Measurements from ENCODE around the gene TMEM174.

Gene TMEM174

DNA sequence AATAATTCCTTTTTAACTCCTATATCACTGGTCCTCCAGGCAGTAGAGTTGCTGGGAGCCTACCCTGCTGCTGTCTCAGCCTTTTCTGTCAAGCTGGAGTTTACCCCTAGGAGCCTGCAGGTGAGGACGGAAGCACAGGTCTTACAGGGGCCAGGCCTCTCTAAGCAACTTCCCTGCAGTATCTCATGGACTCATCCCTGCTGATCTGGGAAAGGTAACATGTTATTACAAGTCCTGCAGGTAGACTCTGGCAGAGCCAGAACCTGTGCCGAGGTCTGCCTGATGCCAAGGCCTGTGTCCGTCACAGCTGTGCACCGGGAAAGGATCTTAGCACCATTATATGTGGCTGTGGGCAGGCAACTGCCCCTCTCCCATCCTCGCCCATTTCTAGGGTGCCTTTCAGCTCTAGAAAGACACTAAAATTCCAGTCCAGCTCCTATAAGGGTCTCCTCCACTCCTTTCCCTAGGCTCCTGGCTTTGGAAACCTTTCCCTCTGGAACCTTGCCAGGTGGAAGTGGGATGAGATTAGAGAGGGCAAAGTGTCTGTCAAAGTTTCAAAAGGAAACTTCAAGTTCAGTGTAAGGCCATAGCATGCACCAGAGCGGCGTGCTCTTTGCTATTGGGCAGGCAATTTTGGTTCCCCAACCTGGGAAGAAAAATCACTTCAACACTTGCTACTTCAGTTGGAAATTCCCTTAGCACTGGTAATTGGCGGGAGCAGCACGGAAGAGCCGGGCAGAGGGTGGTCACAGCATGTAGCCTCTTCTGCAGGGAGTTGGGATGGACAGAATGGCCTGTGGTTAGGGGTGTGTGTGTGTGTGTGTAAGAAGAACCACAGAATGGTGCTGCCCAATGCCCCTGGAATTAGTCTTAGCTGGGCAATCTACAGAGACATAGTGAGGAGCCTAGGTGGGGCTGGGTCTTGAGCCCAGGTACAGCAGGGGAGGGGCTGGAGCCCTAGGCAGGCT lies 35.1 kb upstream of the TMEM174 start:
- Histone ChIP-seq H3K27me3 (ENCODE audit: low read depth, low read length) (no peaks in the 10 kb centered on the region), H3K4me3 (ENCODE audit: low read depth in 1 of 2, low read length in 2 of 2) (no peak overlapping the region), H3K36me3 (ENCODE audit: control insufficient read depth in 1 of 2, insufficient read depth in 2 of 2, low read length in 2 of 2) (no peaks in the 10 kb centered on the region), H3K27ac (ENCODE audit: low read length) (no peak overlapping the region), H3K9me3 (ENCODE audit: control insufficient read depth in 1 of 2, low read length in 2 of 2) (no peaks in the 10 kb centered on the region), H3K4me1 (ENCODE audit: control insufficient read depth in 1 of 2, insufficient read depth in 2 of 2, low read length in 2 of 2) (no peaks in the 10 kb centered on the region)

DNA sequence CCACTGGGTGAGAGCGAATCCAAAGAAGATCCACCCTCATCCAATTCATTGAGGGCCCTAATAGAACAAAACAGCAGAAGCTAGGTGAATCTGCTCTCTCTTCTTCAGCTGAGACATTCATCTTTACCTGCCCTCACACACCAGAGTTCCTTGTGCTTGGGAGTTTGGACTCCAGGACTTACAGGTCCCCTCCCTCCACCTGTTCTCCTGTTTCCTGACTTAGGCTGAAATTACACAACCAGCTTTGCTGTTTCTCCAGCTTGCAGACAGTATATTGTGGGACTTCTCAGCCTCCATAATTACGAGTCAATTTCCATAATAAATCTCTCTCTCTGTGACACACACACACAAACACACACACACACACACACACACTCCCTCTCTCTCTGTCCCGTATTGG lies 33.5 kb upstream of the TMEM174 start:
- no peaks in the 10 kb centered on the region for H3K36me3 ChIP-seq (ENCODE audit: control insufficient read depth in 1 of 2, insufficient read depth in 2 of 2, low read length in 2 of 2)
- H3K4me1 ChIP-seq (ENCODE audit: control insufficient read depth in 1 of 2, insufficient read depth in 2 of 2, low read length in 2 of 2) = no peaks in the 10 kb centered on the region
- H3K27ac ChIP-seq (ENCODE audit: low read length) = no peak overlapping the region
- no peaks in the 10 kb centered on the region for H3K27me3 ChIP-seq (ENCODE audit: low read depth, low read length)
- no peak overlapping the region for H3K4me3 ChIP-seq (ENCODE audit: low read depth in 1 of 2, low read length in 2 of 2)
- H3K9me3 ChIP-seq (ENCODE audit: control insufficient read depth in 1 of 2, low read length in 2 of 2) = no peaks in the 10 kb centered on the region

DNA sequence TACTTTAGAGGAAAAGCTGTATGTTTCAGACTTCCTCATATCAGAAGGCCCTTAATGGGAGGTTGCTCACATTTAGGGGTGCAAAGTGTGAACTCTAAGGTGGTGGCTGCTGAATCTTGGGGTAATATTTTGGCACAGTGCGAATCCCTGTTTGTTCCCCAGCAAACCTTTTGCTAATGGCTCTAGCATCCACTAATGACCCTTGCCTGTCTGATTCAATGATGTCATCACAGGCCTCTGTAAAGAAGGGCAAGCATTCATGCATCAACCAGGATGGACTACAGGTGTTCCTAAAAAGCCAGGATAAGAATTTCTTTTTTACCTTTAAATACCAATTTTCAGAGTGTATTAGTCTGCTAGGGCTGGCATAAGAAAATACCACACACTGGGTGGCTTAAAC lies 32.2 kb upstream of the TMEM174 start:
- no peaks in the 10 kb centered on the region for H3K9me3 ChIP-seq (ENCODE audit: control insufficient read depth in 1 of 2, low read length in 2 of 2)
- H3K4me1 ChIP-seq (ENCODE audit: control insufficient read depth in 1 of 2, insufficient read depth in 2 of 2, low read length in 2 of 2) = no peaks in the 10 kb centered on the region
- no peaks in the 10 kb centered on the region for H3K36me3 ChIP-seq (ENCODE audit: control insufficient read depth in 1 of 2, insufficient read depth in 2 of 2, low read length in 2 of 2)
- no peaks in the 10 kb centered on the region for H3K27me3 ChIP-seq (ENCODE audit: low read depth, low read length)
- no peak overlapping the region for H3K4me3 ChIP-seq (ENCODE audit: low read depth in 1 of 2, low read length in 2 of 2)
- no peak overlapping the region for H3K27ac ChIP-seq (ENCODE audit: low read length)

DNA sequence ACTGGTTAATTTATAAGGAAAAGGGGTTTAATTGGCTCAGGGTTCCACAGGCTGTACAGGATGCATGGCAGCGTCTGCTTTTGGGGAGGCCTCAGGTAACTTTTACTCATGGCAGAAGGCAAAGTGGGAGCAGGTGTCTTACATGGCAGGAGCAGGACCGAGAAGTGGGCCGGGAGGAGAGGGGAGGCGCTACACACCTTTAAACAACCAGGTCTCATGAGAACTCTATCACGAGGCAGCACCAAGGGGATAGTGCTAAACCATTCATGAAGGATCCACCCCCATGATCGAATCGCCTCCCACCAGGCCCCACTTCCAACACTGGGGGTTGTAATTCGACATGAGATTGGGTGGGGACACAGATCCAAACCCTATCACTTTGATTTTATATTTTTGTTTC lies 31.0 kb upstream of the TMEM174 start:
- Histone ChIP-seq H3K36me3 (ENCODE audit: control insufficient read depth in 1 of 2, insufficient read depth in 2 of 2, low read length in 2 of 2) (no peaks in the 10 kb centered on the region), H3K9me3 (ENCODE audit: control insufficient read depth in 1 of 2, low read length in 2 of 2) (no peaks in the 10 kb centered on the region), H3K4me3 (ENCODE audit: low read depth in 1 of 2, low read length in 2 of 2) (no peak overlapping the region), H3K4me1 (ENCODE audit: control insufficient read depth in 1 of 2, insufficient read depth in 2 of 2, low read length in 2 of 2) (no peaks in the 10 kb centered on the region), H3K27me3 (ENCODE audit: low read depth, low read length) (no peaks in the 10 kb centered on the region), H3K27ac (ENCODE audit: low read length) (no peak overlapping the region)

DNA sequence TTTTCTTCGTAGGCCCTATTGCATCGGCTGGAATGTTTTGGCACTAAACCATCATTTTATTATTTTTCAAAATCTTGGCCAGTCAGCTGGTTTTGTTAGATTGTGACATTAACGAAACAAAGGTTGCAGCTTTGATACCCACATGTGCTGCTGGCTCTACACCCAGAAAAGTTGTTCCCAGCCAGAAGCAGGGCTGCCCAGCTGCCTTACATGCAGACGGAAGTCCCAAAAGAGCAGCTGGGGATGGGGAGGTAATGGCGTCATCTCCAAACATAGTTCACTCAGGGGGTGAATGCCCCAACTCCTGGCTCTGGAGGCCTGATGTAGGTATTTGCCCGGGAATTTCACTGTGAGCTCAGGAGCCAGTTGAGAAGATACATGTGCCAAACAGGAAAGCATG lies 29.3 kb upstream of the TMEM174 start:
- Histone ChIP-seq H3K36me3 (ENCODE audit: control insufficient read depth in 1 of 2, insufficient read depth in 2 of 2, low read length in 2 of 2) (no peaks in the 10 kb centered on the region), H3K27me3 (ENCODE audit: low read depth, low read length) (no peaks in the 10 kb centered on the region), H3K9me3 (ENCODE audit: control insufficient read depth in 1 of 2, low read length in 2 of 2) (no peaks in the 10 kb centered on the region), H3K27ac (ENCODE audit: low read length) (no peak overlapping the region), H3K4me3 (ENCODE audit: low read depth in 1 of 2, low read length in 2 of 2) (no peak overlapping the region), H3K4me1 (ENCODE audit: control insufficient read depth in 1 of 2, insufficient read depth in 2 of 2, low read length in 2 of 2) (no peaks in the 10 kb centered on the region)

DNA sequence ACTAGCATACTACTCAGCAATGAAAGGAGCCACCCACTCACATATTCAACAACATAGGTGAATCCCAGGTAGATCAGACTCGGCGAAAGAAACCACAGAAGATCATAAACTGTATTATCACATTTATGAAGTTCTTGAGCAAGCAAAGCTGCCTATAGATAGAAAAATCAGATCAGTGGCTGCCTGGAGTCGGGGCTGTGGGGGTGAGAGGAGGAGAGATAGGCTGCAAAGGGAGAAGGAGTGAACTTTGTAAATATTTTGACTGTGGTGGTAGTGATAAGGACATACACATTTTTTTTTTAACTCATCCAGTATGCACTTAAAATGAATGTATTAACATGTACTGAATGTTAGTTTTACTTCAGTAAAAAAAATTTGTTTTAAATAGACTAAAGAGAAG lies 23.5 kb upstream of the TMEM174 start:
- no peaks in the 10 kb centered on the region for H3K4me1 ChIP-seq (ENCODE audit: control insufficient read depth in 1 of 2, insufficient read depth in 2 of 2, low read length in 2 of 2)
- H3K36me3 ChIP-seq (ENCODE audit: control insufficient read depth in 1 of 2, insufficient read depth in 2 of 2, low read length in 2 of 2) = no peaks in the 10 kb centered on the region
- no peak overlapping the region for H3K27ac ChIP-seq (ENCODE audit: low read length)
- H3K27me3 ChIP-seq (ENCODE audit: low read depth, low read length) = no peaks in the 10 kb centered on the region
- H3K9me3 ChIP-seq (ENCODE audit: control insufficient read depth in 1 of 2, low read length in 2 of 2) = no peaks in the 10 kb centered on the region
- H3K4me3 ChIP-seq (ENCODE audit: low read depth in 1 of 2, low read length in 2 of 2) = no peak overlapping the region

DNA sequence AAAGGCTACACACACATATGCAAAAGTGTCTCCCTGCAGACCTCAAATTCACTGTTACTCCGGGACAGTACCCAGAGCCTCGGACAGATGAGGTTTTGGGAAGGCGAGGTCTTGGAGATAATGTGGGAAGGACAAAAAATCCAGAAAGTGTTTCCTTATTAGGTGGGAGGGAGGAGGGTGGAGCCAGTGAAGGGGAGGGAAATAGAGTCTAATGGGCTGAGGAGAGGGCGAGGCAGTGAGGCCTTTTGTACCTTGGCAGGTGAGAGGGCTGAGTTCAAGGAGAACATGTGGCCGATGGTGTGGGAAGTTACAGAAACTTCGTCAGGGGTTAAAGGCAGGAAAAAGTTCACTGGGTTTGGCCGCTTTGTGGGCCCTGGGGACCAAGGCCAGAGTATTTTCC lies 22.1 kb upstream of the TMEM174 start:
- Histone ChIP-seq H3K4me1 (ENCODE audit: control insufficient read depth in 1 of 2, insufficient read depth in 2 of 2, low read length in 2 of 2) (no peaks in the 10 kb centered on the region), H3K4me3 (ENCODE audit: low read depth in 1 of 2, low read length in 2 of 2) (no peak overlapping the region), H3K36me3 (ENCODE audit: control insufficient read depth in 1 of 2, insufficient read depth in 2 of 2, low read length in 2 of 2) (no peaks in the 10 kb centered on the region), H3K27ac (ENCODE audit: low read length) (no peak overlapping the region), H3K27me3 (ENCODE audit: low read depth, low read length) (no peaks in the 10 kb centered on the region), H3K9me3 (ENCODE audit: control insufficient read depth in 1 of 2, low read length in 2 of 2) (no peaks in the 10 kb centered on the region)

DNA sequence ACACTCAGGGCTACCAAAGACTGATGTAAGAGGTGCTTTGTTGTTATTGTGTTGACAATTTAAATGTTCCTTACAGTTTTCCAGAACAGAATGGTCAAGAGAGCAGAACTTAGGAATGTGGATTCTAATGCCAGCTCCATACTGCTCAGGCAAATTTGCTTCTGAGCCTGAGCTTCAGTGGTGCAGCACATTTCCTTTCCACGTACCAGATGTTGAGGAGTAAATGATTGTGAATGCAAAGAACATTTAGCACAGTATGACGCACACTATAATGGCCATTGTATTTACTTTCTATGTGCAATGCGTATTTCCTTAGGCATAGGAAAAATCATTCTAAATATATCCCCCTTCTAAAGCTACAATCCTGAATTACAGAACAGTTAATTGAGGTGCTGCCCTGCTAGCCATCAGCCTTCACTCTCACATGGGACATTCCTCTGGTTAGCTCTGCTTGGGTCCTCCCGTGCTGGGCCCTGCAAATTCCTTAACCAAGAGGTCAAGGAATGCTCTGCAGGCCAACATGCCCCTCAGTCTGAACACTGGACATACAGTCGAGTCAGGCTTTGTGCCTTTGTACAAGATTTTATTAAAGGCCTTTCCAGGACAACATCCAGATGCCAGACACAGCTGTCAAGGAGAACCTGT lies 21.1 kb upstream of the TMEM174 start:
- no peak overlapping the region for H3K27ac ChIP-seq (ENCODE audit: low read length)
- H3K4me1 ChIP-seq (ENCODE audit: control insufficient read depth in 1 of 2, insufficient read depth in 2 of 2, low read length in 2 of 2) = no peaks in the 10 kb centered on the region
- H3K27me3 ChIP-seq (ENCODE audit: low read depth, low read length) = no peaks in the 10 kb centered on the region
- no peaks in the 10 kb centered on the region for H3K9me3 ChIP-seq (ENCODE audit: control insufficient read depth in 1 of 2, low read length in 2 of 2)
- H3K4me3 ChIP-seq (ENCODE audit: low read depth in 1 of 2, low read length in 2 of 2) = no peak overlapping the region
- no peaks in the 10 kb centered on the region for H3K36me3 ChIP-seq (ENCODE audit: control insufficient read depth in 1 of 2, insufficient read depth in 2 of 2, low read length in 2 of 2)

DNA sequence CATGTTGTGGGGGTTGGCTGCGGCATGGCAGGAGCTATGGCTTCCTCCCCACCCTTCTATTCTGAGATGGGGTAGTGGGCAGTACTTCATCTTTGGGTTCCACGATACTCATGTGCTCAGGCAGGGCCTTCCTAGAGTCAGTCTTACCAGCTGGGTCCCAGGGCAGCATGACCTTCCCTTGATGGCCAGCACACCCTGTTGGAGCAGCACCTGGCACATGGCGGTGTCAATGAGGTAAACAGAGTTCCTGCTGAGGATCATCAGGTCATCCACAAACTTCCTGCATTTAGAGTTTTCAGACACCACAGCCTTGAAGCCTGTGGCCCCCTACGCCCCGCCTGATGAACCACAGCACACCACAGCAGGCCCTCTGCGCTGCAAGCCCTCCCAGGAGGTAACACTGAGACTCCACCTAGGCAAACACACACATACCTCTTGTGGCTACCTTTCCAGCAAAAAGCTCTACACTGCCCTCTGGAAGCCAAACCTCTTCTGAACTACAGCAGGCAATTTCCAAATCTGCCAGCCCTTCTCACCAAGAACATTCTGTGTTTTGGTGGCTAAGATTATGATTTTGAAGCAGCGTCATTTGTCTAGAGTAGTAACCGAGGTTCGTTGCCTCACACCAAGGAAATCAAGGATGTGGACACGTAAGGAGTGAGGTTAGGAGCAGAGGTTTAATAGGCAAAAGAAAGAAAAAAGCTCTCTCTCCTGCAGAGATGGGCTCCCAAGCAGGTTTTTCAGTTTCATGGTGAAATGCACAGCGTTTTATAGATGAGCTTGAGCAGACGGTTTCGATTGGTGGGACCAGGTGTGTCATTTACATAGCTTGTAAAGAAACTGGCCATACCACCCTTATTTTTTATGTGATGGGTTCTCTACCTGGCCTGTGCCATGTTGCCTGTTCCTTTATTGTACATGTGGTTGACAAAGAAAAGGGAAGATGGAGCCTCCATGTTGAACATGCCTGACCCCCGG lies 20.3 kb upstream of the TMEM174 start:
- H3K36me3 ChIP-seq (ENCODE audit: control insufficient read depth in 1 of 2, insufficient read depth in 2 of 2, low read length in 2 of 2) = no peaks in the 10 kb centered on the region
- H3K27me3 ChIP-seq (ENCODE audit: low read depth, low read length) = no peaks in the 10 kb centered on the region
- no peak overlapping the region for H3K27ac ChIP-seq (ENCODE audit: low read length)
- H3K9me3 ChIP-seq (ENCODE audit: control insufficient read depth in 1 of 2, low read length in 2 of 2) = no peaks in the 10 kb centered on the region
- H3K4me1 ChIP-seq (ENCODE audit: control insufficient read depth in 1 of 2, insufficient read depth in 2 of 2, low read length in 2 of 2) = no peaks in the 10 kb centered on the region
- no peak overlapping the region for H3K4me3 ChIP-seq (ENCODE audit: low read depth in 1 of 2, low read length in 2 of 2)

DNA sequence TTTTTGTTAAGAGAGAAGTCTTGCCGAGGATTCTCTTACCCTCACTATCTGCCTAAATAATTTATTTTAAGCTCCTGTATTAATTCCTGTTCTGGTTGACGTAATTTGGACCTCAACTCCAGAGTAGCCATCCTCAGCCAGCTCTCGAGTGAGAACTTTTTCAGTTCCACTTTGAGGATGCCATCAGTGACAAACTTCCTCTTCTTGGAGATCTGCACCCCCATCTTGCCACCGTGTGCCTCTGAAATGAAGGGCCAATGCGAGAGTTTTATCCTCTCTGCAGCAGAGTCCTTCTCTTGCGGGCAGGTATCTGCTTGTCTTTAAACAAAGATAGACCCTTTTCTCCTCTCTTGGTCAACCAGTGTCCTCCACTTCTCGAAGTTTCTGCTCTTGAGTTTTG lies 19.5 kb upstream of the TMEM174 start:
- Histone ChIP-seq H3K9me3 (ENCODE audit: control insufficient read depth in 1 of 2, low read length in 2 of 2) (no peaks in the 10 kb centered on the region), H3K4me1 (ENCODE audit: control insufficient read depth in 1 of 2, insufficient read depth in 2 of 2, low read length in 2 of 2) (no peaks in the 10 kb centered on the region), H3K36me3 (ENCODE audit: control insufficient read depth in 1 of 2, insufficient read depth in 2 of 2, low read length in 2 of 2) (no peaks in the 10 kb centered on the region), H3K27me3 (ENCODE audit: low read depth, low read length) (no peaks in the 10 kb centered on the region), H3K27ac (ENCODE audit: low read length) (no peak overlapping the region), H3K4me3 (ENCODE audit: low read depth in 1 of 2, low read length in 2 of 2) (no peak overlapping the region)

Data from muscle layer of duodenum (tissue), 2 donors.